Stimulated activated CD8-positive, alpha-beta memory T cell treated with anti-CD3 and anti-CD28 coated beads, Interleukin-2, amount 100 ng/mL, for 48 hours (primary cell): ENCODE data around the gene NTRK2.

Source experiments
- DNase-seq, 2 donors: peaks; one replicate each; pipeline ENCODE4 v3.0.0-alpha.2; 2020; ENCODE audit warnings: low read depth in 2 of 2

Gene NTRK2

DNA sequence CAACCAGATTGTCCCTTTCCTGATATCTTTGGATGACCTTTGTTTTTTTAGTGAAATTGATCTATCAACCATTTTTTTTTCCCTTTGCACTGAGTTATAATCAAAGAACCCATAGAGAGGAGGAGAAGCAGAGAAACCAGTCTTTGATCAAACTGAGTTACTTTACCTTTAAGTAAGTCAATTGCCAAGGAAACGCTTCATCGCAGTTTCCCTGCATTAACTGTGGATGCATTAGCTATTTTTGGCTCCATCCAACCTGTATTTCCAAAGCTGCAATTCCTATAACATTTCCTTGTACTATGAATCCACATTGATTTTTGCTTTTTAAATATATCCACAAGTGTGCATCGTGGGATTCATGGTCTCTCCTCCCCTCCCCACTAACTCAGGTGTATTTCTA lies 268.1 kb downstream of the NTRK2 start:
- no peak for DNase-seq

DNA sequence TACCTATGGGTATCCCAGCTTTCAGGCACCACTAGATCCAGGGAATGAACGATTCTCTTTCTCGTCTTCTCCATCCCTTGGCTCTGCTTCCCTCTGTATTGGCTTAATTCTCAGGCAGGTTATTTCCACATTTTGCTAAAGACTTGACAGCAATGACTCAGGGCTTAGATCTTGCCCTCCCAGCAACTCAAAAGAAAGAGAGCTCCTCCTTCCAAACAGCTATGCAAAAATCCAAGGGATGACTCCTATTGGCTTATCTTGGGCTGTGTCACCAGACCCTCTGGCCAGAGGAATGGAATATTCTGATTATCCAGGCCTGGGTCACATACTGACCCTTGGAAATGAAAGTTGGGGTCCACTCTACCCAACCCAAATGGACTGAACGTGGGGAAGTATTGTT lies 270.2 kb downstream of the NTRK2 start:
- DNase-seq: no peak

- no peak for DNase-seq
Observed at GRCh38 chr9:84940294-84940693, 270.8 kb downstream of the NTRK2 start.

GRCh38 chr9:84941792-84942191 lies 272.3 kb downstream of the NTRK2 start:
- DNase-seq: no peak

DNA sequence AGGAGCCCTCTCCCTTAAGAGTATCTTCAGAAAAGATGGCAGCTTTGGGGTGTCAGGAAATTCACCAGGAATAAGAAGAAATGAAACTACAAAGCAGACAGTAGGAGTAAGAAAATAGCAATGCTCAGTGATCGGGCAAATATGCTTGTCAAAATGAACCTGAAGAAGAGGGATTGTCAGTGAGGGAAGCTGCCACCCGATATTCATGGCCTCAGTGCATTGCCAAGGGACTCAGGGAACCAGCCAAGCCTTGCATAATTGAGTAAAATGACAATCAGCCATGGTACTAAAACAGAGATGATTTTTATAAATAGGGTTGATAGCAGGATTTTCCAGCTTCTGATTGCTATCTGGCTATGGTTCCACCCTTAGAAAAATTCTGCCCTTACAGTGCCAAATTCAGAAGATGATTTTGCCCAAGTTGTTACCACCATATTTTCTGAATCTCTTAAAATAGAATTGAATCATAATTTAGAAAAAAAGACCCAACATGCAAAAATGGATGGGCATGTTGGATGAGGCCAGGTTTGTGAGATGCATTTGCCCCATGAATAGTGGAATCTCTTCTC lies 274.0 kb downstream of the NTRK2 start:
- no peak for DNase-seq

- DNase-seq: no peak
Observed at GRCh38 chr9:84945878-84946538, 276.5 kb downstream of the NTRK2 start.

GRCh38 chr9:84947412-84947972 lies 278.0 kb downstream of the NTRK2 start:
- DNase-seq: no peak

- DNase-seq: no peak
Observed at GRCh38 chr9:84949258-84949657, 279.7 kb downstream of the NTRK2 start.

DNA sequence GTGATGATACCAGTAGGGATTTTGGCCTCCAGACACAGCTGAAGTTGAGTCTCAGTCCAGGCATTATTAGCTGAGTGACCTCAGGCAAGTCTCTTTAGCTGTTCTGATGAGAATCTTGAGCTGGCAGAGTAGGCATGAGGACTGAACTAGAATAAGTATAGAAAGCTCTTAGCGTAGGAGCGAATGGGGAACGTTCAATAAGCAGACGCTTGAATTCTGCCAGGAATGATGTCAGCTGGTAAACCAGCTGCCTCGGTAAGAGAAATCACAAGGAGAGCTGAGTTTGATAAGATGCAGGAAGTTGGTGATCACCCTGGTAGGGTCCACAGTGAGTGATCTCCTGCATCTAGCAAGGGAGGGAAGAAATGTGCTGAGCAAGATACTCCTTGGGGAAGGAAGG lies 280.4 kb downstream of the NTRK2 start:
- DNase-seq: no peak

DNA sequence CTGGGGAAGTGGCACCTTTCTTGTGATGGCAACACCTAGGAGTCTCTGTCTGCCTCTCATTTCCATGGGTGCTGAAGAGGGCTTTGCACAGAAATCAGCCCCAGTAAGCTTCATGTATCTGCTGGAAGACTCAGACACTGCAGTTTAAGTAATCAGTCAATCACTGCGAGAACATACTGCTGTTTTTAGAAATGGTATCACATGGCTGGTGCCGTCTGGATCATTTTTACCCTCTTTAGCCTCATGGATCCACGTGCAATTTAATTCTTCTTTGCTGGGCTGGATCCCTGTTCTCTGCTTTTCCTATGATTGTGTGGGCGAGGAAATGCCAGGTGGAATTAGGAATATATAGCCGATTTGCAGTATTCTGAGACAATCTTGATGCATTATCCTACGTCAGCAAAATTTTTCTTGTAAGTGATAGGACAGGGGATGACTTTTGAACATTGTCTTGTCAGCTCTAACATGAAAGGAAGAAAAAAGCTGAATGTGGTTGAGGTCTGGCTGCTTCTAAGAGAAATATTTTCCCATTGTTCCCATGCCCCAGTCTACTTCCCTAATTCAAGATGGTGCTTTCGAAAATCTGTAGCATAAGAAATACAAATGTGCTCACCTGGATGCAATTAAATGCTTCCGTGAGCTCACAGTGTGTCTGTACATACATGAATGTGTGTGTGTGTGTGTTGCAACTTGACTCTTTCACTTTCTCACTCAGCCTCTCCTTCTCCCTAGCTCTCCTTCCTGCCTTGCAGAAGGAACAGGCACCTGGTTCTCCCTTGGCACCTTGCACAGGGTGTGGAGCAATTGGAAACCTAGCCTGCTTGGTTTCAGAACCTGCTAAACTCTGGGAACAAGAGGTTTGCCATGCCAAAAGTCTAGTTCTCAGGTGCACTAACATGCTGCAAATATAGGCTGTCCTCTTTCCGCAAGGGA lies 281.6 kb downstream of the NTRK2 start:
- no peak for DNase-seq

- no peak for DNase-seq
Observed at GRCh38 chr9:84953252-84953773, 283.8 kb downstream of the NTRK2 start.

DNA sequence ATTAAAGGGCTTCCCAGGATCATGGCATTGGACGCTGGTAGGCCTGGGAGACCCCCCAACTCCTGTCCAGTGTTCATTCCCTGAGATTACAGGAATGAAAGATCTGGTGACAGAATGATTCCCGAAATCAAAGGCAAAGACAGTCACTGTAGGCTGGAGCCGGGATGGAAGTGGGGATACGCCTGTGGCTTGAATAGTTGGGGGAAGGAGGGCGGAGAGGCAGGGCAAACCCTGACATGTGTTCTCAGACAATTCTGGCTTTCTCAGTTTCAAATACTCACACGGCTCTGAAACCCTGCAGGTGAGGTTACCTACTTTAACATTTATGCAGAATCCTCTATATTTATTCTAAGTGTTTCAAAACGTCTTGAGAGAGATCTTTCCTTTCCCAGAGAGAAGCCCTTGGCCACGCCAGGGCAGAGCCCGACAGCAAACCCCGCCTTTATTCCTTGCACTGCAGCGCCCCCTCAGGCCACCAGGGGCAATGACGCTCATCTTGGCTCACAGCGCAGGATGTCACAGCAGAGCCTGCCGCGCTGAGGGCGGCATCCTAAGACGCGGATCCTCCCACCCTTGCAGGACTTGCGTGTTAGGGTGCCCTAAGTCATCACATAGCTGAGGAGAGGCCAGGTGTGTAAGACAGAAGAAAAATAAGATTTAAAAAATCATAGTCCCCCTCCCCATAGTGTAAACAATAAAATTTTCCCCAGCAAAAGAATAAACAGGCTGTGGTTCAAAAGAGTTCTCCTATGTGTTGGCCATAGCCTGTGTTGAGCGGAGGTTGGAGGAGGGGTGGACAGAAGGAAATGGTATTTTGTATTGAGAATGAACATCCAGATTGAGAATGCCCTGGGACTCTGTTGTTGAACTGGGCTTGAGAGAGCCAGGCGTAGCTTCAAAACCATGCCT lies 284.5 kb downstream of the NTRK2 start:
- peak; percentile 46 to 48 for DNase-seq

- DNase-seq: no peak
Observed at GRCh38 chr9:84955155-84955554, 285.6 kb downstream of the NTRK2 start.

DNA sequence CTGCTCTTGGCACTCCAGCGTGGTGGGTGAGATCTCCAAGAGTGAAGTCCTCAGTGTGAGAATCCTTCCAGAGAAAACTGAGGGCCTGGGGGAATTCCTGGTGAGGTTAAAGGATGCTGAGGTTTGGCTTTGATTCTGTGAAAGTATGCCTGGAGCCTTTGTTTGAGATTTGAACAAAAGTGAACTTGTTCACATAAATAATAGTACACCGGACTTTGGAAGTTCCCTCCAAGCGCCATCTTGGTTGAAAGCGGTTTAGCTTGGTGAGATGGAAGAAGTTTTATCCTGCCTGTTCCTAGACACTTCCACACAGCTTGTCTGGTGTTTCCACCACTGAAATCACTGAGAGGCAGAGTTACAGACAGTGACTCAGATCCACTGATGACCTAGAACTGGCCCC lies 286.4 kb downstream of the NTRK2 start:
- DNase-seq: no peak

GRCh38 chr9:84959339-84959738 lies 289.8 kb downstream of the NTRK2 start:
- DNase-seq: no peak

- DNase-seq: no peak
Observed at GRCh38 chr9:84966876-84967830, 297.6 kb downstream of the NTRK2 start.

DNA sequence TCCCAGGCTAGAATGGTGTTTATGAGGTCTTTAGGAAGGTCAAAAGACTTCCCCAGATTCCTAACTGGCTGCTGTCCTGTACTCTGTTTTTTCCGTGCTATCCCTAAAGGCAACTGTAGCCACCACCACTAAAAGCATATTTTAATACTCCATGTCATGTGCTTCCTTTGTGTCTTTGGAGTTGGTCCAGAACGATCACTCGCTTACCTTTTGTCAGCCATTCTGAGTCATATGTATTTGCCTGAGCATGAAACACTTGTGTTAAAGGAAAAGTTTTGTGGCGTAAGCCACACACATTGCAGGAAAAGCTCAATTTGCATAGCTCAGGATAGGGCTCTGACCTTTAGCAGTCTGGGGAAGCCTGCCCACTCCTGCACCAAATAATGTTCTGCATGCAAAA lies 299.6 kb downstream of the NTRK2 start:
- no peak for DNase-seq

DNA sequence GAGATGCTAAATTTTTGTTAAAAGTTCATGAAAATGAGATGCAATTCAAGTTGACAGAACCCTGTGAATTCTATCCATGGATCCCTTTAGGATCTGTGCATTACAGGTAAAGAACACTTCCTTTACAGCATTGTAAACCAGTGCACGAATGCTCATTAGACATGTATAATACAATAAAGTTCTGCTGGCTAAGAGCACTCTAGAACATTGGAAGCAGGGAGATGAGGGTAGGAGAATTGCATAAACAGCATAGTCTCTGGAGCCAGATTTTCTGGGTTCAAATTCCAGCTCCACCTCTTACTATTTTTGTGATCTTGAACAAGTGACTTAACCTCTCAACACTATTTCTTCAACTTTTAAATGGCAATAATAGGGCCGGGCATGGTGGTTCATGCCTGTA lies 300.2 kb downstream of the NTRK2 start:
- no peak for DNase-seq

GRCh38 chr9:84970432-84970831 lies 300.9 kb downstream of the NTRK2 start:
- no peak for DNase-seq

- no peak for DNase-seq
Observed at GRCh38 chr9:84971571-84971970, 302.0 kb downstream of the NTRK2 start.
